Large intestine (tissue), 12 donors: ENCODE measurements around the gene MYOZ1. TPM values are rescaled to one million over a fixed set of nuclear protein-coding genes. Genes with fewer than 3 reads are reported as not detected.
"Not testable (repeated sequence)": the region's sequence is repeated elsewhere in the genome, so short reads cannot be mapped to it uniquely, and the experiment has no call there.

Source experiments
- DNase-seq, 2 donors: peaks; one replicate each; pipeline versions ENCODE4 v3.0.0 to v3.0.0-alpha.2; 2013
- H3K27ac ChIP-seq: one replicate; pipeline ENCODE4 v1.5.1; 2013; ENCODE audit warnings: low read length
- H3K27me3 ChIP-seq: 2 replicates; pipeline ENCODE4 v1.6.1; 2013; ENCODE audit warnings: low read length; ENCODE audit not compliant: control insufficient read depth, insufficient read depth
- H3K36me3 ChIP-seq: 2 replicates; pipeline ENCODE4 v1.6.1; 2013; ENCODE audit warnings: low read length; ENCODE audit not compliant: control insufficient read depth, insufficient read depth
- H3K4me1 ChIP-seq: one replicate; pipeline ENCODE4 v1.6.1; 2013; ENCODE audit warnings: low read length; ENCODE audit not compliant: control insufficient read depth, insufficient read depth
- H3K4me3 ChIP-seq: one replicate; pipeline ENCODE4 v1.5.1; 2013; ENCODE audit warnings: low read length
- H3K9me3 ChIP-seq: one replicate; pipeline ENCODE4 v1.6.1; 2013; ENCODE audit warnings: mild to moderate bottlenecking, low read depth, low read length, moderate library complexity; ENCODE audit not compliant: control insufficient read depth
- WGBS: methylation state at CpG from one replicate; pipeline ENCODE4 v1.1.5; 2013; ENCODE audit warnings: low lambda C conversion rate; ENCODE audit not compliant: insufficient coverage; 5-methylcytosine and 5-hydroxymethylcytosine counted together
- long read RNA-seq, 11 donors: transcript quantifications; one replicate each; lab custom pipeline, GENCODE V29; 2026
- polyA plus RNA-seq: library from polyadenylated mRNA; unstranded; fragments of 120-200 nt; gene quantifications from one replicate; pipeline ENCODE4 v1.2.1, GENCODE V29; 2013

The MYOZ1 gene, protein sequence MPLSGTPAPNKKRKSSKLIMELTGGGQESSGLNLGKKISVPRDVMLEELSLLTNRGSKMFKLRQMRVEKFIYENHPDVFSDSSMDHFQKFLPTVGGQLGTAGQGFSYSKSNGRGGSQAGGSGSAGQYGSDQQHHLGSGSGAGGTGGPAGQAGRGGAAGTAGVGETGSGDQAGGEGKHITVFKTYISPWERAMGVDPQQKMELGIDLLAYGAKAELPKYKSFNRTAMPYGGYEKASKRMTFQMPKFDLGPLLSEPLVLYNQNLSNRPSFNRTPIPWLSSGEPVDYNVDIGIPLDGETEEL
- polyA plus RNA-seq = 0.94 TPM
- long read RNA-seq, donor 1 = 0 reads
- long read RNA-seq, donor 2 = 0 reads
- long read RNA-seq, donor 3 = 0 reads
- long read RNA-seq, donor 4 = 0 reads
- long read RNA-seq, donor 5 = 0 reads
- long read RNA-seq, donor 6 = 0 reads
- long read RNA-seq, donor 7 = 0 reads
- long read RNA-seq, donor 8 = 0 reads
- long read RNA-seq, donor 9 = 0 reads
- long read RNA-seq, donor 10 = 0 reads
- long read RNA-seq, donor 11 = 0 reads

DNA sequence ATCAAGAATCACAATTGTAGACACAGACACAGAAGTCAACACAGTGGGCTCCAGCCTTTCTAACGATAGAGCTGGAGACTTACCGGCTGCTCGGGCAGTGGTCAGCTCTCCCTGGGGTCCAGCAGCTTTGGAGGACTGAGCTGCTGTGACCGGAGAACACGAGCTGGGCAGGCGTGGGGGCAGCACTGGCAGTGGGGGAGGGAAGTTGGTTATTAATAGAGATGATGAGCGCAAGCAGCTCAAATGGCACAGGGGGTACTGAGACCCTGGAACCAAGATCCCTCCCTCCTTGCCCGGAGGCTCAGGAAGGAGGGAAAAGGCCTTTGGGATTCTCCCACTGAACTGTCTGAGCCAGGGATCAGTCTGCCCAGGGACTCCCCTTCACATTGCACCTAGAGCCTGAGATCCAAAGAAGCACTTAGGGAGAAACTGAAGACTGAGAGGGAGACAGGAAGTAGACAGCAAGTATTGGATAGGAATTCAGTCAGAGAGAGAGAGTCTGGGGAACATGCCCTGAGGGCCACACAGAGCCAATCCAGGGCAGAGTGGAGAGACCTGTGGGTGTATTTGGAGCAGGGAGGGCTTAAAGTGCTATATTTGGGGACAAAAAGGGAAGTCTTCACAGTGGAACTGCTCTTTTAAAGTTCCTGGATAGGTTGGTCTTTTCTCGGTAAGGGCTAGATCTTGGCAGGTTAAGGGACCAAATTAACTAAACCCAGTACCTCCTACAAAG, at the start of gene MYOZ1:
TSS of gene MYOZ1 (minus strand) at position 147 of the 733 bp plus-strand sequence. CDS start 1,457 bp downstream, outside the sequence.
- no peak within 1 kb of the TSS for H3K4me3 ChIP-seq
- no peak for DNase-seq
- H3K27me3 ChIP-seq = no peaks in the 10 kb centered on the region
- WGBS = no CpG with 5 or more reads among the region's 9 CpGs
- H3K27ac ChIP-seq = no peak within 1 kb of the TSS
- no peaks in the 10 kb centered on the region for H3K36me3 ChIP-seq
- H3K4me1 ChIP-seq = no peaks in the 10 kb centered on the region
- H3K9me3 ChIP-seq = no peaks in the 10 kb centered on the region

DNA sequence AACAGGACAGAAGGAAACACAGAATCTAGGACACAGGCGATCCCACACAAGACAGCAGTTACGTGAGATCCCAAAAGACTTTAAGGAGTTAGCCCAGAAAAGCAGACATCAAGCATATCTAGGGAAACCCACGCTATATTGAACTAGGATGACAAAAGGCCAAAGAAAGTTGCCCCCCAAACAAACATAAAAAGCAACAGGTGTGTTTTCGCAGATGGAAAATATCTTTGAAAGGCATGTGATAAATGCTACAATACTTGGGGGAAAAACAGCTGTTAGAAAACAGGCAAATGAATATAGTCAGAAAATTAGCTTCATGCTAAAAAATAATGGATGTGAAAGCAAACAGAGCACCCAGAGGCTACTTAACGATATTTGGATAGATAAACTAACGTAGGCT, 49.5 kb upstream of the MYOZ1 start:
- H3K9me3 ChIP-seq, DNase-seq: not testable (repeated sequence)
- WGBS = no CpG with 5 or more reads among the region's 6 CpGs

GRCh38 chr10:73689596-73689995, 48.3 kb upstream of the MYOZ1 start:
- H3K4me1 ChIP-seq, H3K27me3 ChIP-seq, H3K36me3 ChIP-seq, H3K27ac ChIP-seq, H3K9me3 ChIP-seq, DNase-seq, H3K4me3 ChIP-seq: not testable (repeated sequence)
- WGBS = no CpG with 5 or more reads among the region's 28 CpGs

More for the DNA sequence above, 49.5 kb upstream of the MYOZ1 start:
- H3K27me3 ChIP-seq, H3K4me3 ChIP-seq, H3K4me1 ChIP-seq, H3K27ac ChIP-seq, H3K36me3 ChIP-seq: not testable (repeated sequence)

DNA sequence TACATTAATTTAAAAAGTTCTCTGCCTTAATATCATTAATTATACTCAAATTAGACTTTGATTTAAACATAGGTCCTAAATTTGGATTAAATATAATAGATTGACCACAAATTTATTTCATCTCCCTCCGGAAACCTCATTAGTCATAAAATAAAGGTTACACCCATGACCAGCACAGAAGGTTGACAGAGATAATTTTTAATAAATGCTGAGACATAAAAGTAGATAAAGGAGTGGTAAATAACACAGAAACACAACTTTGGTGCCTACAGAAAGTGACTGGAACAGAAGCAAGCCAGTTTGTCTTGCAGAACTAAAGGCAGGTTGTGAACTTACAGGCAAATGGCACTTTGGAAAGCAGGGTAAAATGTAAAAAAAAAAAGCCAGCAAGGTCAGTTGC, 46.4 kb upstream of the MYOZ1 start:
- H3K36me3 ChIP-seq, H3K27me3 ChIP-seq, H3K4me1 ChIP-seq, DNase-seq, H3K4me3 ChIP-seq, H3K27ac ChIP-seq, H3K9me3 ChIP-seq: not testable (repeated sequence)
- WGBS = 100% methylated on average over 1 of the region's 1 CpG

DNA sequence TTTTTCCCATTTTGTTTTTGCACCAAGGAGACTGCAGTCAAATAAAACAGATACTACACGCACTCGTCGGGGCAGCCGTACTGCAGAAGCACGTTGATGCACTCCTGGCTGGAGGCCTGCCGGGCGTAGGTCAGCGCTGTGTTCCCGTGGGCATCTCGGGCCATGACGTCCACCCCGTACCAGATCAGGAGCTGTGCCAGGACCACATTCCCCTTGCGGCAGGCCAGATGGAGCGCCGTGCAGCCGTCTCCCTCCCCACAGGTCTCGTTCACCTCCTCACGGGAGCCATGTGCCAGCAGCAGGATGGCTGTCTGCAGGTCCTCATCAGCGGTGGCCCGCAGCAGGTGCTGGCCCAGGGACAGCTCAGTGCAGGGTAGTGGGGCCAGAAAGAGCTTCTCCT, 33.3 kb upstream of the MYOZ1 start:
- DNase-seq, H3K4me3 ChIP-seq, H3K4me1 ChIP-seq, H3K9me3 ChIP-seq, H3K27me3 ChIP-seq, H3K27ac ChIP-seq, H3K36me3 ChIP-seq: not testable (repeated sequence)
- WGBS = no CpG with 5 or more reads among the region's 20 CpGs

DNA sequence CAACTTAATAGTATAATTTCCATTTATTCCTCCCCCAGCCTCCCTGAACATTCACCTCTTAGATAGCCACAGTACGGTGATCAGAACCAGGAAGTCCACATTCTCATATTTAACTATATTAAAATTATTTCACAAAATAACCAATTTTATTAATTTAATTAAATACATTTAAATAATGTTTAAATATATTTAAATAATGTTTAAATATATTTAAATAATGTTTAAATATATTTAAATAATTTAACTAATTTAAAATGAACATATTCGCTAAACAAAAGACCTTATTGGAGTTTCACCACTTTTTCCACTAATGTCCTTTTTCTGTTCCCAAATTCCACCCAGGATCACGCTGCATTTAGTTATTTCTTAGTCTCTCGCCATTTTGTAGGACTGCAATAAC, 27.1 kb upstream of the MYOZ1 start:
- not testable (repeated sequence) for H3K4me3 ChIP-seq, H3K27ac ChIP-seq, H3K27me3 ChIP-seq, H3K4me1 ChIP-seq, H3K9me3 ChIP-seq, DNase-seq, H3K36me3 ChIP-seq
- no CpG with 5 or more reads among the region's 4 CpGs for WGBS

GRCh38 chr10:73666153-73666809, 25.0 kb upstream of the MYOZ1 start:
- H3K4me1 ChIP-seq, H3K9me3 ChIP-seq, H3K27ac ChIP-seq, DNase-seq, H3K36me3 ChIP-seq, H3K27me3 ChIP-seq, H3K4me3 ChIP-seq: not testable (repeated sequence)
- WGBS = no CpG with 5 or more reads among the region's 5 CpGs

DNA sequence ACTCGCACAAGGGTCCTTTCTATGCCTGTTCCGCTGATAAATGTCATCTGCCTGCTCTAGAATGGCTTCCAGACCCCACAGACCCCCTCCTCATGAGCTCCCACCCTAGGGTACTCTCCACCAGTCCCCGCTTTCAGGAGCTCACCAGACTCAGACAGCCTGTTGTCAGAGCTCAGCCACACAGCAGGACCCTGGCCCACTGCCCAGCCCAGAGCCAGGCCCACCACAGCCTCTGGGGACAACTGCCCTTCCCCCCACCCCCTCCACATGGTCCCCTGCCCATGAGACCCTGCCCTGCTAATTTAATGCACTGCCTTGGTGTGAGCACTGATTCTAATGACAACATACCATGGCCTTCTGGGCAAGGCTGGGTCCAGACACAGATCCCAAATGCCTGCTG, 24.3 kb upstream of the MYOZ1 start:
- H3K4me1 ChIP-seq, H3K36me3 ChIP-seq, H3K27ac ChIP-seq, H3K9me3 ChIP-seq, H3K4me3 ChIP-seq, H3K27me3 ChIP-seq, DNase-seq: not testable (repeated sequence)
- WGBS = no CpG with 5 or more reads among the region's 3 CpGs

DNA sequence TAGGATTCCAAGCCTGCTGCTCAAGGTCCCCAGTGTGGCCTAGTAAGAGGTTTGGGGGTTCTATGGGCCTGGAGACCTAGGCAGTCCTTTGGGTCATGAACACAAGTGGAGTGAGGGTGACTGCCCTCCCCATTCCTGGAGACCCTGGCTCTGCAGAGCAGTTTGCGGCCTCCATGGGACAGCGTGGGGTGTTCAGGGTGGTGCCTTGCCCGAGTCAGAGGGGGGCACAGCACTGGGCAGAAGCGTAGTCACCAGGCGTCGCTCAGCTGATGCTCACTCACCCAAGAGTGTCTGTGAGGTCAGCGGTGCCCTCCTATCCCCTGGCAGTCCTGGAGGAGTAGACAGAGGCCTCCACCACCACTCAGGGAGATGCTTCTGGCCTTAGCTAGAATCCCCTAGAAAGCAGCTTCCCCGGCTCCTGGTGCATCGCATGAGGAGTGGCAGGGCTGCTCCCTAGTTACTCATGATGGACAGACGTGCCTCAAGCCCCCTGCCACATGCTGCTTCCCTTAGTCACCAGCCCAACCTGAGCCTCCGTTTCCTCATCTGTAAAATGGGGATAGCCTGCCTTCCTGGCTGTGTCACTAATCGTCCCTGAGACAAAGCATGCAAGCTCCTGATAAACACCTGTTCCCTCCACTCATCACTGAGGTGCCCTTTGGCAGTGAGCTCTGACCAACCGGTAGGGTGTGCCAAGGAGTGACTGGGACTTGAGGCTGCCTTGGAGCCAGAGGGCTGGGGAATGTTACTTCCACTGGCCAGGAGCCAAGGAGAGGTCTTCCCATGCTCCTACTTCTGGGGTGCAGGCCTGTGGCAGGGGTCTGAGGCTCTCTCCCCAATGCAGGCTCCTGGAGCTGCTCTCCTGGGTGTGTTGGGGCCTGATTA, 23.1 kb upstream of the MYOZ1 start:
- no CpG with 5 or more reads among the region's 13 CpGs for WGBS
- H3K9me3 ChIP-seq, DNase-seq, H3K4me1 ChIP-seq, H3K27ac ChIP-seq, H3K27me3 ChIP-seq, H3K4me3 ChIP-seq, H3K36me3 ChIP-seq: not testable (repeated sequence)

GRCh38 chr10:73663621-73664020, 22.3 kb upstream of the MYOZ1 start:
- H3K9me3 ChIP-seq, H3K36me3 ChIP-seq, H3K27me3 ChIP-seq, H3K4me3 ChIP-seq, DNase-seq, H3K27ac ChIP-seq, H3K4me1 ChIP-seq: not testable (repeated sequence)
- WGBS = no CpG with 5 or more reads among the region's 10 CpGs
